ENCODE results near the gene MAGEA2.
"Not testable (repeated sequence)": the region's sequence is repeated elsewhere in the genome, so short reads cannot be mapped to it uniquely, and the experiment has no call there.

Gene MAGEA2

DNA sequence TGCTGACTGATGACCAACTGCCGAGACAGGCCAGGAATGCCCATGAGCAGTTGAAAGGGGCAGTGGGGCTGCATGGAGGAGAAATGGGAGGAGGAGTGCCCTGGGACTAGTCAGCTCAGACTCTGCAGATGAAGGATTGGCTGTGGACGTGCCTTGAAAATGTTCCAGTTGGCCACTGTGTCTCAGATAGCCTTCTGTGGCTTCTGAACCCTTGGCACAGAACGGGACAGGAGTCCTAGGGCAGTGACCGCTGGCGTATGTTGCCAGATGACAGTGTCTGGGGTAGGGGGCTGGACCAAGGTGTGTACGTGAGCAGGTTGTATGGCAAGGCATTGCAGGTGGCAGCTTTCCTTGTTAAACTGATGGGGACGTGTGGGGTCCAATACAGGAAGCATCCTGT, 47.1 kb downstream of the MAGEA2 start:
- DNase-seq (ENCODE audit: low spot score): not testable (repeated sequence)

DNA sequence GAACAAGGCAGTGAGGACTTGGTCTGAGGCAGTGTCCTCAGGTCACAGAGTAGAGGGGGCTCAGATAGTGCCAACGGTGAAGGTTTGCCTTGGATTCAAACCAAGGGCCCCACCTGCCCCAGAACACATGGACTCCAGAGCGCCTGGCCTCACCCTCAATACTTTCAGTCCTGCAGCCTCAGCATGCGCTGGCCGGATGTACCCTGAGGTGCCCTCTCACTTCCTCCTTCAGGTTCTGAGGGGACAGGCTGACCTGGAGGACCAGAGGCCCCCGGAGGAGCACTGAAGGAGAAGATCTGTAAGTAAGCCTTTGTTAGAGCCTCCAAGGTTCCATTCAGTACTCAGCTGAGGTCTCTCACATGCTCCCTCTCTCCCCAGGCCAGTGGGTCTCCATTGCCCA, 53.3 kb downstream of the MAGEA2 start:
- not testable (repeated sequence) for DNase-seq (ENCODE audit: low spot score)
